CD1c-positive myeloid dendritic cell (primary cell): ENCODE data around the gene THY1.
"Not testable (repeated sequence)": the region's sequence is repeated elsewhere in the genome, so short reads cannot be mapped to it uniquely, and the experiment has no call there.

Experiments
- DNase-seq: peaks from one replicate; pipeline ENCODE4 v3.0.0-alpha.2; 2016; ENCODE audit errors: extremely low spot score

Gene THY1

DNA sequence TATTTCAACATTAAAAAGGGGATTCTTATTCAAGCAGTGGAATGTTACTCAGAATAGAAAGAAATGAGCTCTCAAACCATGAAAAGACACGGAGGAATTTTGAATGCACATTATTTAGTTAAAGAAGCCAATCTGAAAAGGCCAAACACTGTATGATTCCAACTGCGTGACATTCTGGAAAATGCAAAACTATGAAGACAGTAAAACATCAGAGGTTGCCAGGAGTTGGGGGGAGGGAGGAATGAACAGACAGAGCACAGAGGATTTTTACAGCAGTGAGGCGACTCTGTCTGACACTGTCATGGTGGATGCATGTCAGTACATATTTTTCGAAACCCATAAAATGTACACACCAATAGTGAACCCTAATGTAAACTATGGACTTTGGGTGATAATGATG is 22.9 kb upstream of the THY1 start:
- no peak for DNase-seq

DNA sequence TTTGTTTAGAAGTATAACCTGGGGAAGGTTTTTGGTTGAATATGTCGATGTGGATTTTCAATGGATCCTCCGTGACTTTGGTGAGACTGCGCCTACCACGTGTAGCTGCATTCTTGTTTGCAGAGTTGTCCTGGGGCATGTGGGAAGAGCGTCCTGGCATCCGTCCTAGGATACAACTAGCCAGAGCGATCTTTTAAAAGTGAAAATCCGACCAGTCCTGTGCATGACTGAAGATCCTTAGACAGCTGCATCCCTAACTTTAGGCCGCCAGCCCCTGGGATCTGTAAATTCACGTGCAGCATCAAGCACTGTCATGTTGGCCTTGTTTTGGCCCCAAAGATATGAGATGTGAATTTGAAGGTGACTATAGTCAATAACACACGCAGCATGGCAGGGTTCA is 22.4 kb upstream of the THY1 start:
- no peak for DNase-seq

DNA sequence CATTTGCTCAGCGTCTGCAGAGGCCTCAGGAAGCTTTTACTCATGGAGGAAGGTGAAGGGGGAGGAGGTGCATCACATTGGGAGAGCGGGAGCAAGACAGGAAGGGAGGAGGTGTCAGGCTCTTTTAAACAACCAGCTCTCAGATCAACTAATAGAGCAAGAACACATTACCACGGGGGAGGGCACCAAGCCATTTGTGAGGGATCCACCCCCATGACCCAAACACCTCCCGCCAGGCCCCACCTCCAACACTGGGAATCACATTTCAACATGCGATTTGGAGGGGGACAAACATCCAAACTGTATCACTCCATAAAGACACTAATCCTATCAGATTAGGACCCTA is 18.9 kb upstream of the THY1 start:
- DNase-seq = no peak

DNA sequence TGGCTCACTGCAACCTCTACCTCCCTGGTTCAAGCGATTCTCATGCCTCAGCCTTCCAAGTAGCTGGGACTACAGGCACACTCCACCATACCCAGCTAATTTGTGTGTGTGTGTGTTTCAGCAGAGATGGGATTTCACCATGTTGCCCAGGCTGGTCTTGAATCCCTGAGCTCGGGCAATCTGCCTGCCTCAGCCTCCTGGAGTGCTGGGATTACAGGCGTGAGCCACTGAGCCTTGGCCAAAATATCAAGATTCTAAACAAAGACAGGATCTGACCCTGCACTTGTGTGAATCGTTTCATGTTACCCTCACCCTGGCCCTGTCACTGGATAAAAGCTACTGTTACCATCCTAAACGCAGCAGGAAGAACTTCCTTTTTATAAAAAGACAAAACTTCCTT is 15.6 kb upstream of the THY1 start:
- DNase-seq = no peak

DNA sequence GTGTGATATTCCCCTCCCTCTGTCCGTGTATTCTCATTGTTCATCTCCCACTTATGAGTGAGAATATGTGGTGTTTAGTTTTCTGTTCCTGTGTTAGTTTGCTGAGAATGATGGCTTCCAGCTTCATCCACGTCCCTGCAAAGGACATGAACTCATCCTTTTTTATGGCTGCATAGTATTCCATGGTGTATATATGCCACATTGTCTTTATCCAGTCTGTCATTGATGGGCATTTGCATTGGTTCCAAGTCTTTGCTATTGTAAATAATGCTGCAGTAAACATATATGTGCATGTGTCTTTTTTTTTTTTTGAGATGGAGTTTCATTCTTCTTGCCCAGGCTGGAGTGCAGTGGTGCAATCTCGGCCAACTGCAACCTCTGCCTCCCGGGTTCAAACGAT is 14.5 kb upstream of the THY1 start:
- not testable (repeated sequence) for DNase-seq

DNA sequence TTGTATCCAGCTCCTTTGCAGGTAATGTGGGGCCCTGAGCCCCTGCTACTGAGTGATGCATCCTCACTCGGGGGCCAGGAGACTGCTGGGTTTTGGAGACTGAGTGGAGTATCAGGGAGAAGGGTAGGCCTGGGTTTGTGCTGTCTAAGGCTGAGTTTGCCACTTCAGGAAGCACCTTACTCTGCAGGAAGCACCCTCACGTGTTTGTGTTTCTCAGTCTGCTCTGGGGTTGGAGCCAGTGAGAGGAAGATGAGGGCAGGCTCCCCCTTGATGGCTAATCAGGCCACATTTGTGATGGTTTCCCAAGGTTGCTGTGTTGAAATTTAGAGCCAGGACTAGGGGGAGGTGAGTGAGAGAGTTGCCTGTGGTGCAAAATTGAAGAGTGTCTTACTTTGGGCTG is 13.7 kb upstream of the THY1 start:
- no peak for DNase-seq

DNA sequence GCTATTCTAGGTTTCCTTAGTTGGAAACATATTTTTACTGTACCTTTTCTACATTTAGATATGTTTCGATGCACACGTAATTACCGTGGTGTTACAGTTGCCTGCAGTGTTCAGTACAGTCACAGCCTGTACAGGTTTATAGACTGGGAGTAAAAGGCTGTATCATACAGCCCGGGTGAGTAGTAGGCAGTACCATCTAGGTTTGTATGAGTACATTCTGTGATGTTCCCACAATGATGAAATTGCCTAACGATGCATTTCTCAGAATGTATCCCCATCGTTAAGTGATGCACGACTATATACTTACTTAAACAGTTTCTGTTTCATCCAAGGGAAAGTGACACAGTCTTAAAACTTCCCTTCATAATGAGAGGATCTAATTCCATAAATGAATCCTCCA is 13.1 kb upstream of the THY1 start:
- no peak for DNase-seq

DNA sequence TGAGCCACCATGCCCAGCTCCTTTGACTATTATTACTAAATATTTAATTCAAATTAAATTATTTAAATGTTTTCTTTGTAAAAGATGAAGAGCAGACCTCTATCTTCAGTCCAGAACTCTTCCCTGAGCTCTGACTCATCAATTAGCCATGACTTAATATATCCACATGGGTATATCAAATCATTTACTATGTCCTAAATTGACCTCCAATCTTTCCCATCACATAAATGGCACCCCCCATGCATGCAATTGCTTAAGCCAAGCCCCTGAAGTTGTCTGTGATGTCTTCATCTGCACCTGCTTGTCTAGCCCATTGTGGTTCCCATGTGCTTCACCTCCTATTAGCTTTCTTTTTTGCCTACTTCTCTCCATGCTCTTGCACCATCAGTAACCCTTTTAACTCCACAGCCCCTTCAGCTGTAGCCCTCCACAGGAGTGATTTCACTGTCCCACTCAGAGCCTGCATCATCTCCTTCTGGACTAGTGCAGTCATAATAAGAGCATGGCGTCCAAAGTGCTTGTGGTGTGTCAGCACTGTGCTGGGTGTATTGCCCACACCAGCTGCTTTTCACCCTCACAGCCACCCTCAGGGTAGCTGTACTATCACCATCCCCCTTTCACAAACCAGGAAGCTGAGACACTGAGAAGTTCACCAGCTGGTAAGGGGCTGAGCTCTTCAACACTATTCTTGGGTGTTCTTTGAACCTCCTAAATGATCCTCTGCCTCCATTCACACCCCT is 11.8 kb upstream of the THY1 start:
- no peak for DNase-seq

DNA sequence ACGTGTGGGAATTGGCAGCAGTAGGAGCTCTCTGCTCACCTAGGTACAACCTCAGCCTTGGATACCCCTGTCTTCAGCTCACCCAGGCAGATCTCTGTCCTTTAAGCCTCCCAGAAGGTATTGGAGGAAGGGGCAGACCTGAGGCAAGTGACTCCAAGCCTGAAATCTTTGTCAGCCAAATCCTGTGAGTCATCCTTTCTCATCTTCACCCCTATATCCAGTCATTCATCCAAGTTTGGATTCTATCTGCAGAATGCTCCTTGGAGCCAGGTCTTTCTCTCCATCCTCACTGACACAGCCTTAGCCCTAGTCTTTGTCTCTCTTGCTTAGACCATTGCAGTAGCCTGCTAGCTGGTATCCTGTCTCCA is 10.4 kb upstream of the THY1 start:
- no peak for DNase-seq

DNA sequence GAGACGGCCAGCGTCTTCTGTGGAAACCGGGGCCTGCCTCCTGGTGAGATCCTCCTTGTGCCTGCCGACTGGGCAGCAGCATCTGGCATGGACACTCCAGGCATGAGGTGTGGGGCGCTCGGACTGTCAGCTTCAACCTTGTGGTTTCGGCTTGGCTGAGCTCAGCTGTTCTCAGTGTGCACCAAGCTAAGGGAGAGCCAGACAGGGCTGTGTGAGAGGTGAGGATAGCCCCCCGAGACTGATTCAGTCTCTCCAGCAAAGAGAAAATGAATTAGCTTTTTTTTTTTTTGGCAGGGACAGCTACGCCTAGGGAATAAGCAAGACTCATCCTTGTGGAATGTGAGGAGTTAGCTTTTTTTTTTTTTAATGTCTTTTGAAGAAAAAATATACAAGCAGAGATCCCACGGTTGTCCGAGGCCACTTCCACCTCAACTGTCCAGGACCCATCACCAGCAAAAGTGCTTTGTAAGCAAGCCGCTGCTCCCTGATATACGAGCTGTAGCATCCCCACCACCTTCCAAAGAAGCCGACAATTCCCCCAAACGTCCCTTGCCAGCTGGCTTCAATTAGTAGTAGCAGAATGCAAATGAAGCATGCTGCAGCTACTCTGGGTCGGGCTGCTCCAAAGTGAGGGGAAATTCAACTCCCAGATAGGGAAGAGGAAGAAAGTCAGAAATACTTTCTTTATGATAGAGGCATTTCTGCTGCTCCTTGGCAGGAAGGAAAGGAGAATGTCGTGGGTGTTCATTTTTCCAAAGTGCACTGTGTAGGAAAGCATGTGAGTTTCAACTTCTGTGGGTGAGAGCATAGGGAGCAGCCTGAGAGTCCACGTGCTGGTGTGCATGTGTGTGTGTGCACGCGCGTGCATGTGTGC is 9.7 kb upstream of the THY1 start:
- DNase-seq = no peak

DNA sequence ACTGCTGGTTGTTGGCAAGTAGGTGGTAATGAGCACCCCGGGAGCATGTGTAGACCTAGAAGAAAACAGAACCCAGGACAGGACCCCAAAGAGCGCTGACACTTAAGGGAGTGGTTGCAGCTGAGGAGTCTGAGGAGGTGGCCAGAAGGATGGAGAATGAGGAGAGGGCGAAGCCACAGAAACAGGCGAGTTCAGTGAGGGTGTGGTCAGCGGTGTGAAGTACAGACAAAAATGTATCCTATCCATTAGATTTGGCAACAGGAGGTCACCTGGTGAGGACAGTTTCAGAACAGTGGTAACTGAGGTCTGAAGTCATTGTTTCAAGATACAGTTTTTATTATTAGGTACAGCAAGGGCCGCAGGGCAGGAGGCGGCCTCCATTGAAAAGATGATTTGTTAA is 8.6 kb upstream of the THY1 start:
- DNase-seq = no peak

DNA sequence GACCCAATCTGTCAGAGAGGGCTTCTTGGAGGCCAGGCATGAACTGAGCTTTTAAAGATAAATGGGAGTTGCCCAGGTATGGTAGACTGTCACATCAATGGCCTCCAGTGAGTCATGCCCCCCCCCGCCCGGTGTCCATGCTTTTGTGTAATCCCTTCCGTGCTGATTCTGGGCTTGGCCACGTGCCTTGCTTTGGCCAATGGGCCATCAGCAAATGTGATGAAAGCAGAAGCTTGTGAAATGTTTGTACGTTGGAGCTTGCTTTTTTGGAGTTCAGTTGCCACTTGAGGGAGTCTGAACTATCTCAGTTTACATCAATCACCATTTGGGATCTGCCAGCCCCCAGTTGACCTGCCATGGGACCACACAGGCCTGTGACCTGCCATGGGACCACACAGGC is 4.3 kb upstream of the THY1 start:
- no peak for DNase-seq

DNA sequence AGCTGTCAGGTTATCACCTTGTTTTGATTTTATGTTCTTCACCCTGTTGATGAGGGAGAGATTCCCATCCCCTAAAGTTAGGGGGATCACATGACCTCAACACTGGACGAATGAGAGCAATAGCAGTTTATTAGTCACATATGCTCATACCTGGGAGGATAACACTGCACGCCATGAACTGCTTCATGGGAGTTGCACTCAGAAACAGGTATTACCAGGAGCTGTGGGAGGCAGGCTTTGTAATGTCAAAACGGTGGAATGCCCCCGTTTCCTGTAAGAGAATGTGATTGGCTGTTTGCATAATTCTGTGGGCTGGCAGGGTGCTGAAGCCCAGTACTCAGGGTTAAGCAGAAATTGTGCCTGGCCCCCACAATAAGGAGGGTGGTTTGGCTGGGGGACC is 3.2 kb upstream of the THY1 start:
- DNase-seq = no peak

DNA sequence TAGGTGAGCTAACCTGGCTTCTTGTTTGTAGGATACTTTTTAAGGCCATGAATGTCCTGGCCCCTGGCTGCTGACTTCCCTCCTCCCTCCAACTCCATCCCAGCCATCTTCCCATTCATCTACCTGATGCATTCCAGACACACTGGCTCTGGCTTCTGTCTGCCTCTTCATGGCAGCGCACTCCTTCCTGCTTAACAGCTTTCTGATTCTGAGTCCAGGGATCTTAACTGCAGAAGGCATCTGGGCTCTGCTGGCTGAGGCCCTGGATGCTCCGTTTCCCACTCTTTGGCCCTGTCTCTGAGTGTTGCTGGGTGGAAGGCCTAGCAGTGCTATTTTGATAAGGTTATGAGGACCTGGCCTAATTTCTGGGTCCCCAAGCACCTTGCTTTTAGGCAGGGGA is 1.8 kb upstream of the THY1 start:
- no peak for DNase-seq

DNA sequence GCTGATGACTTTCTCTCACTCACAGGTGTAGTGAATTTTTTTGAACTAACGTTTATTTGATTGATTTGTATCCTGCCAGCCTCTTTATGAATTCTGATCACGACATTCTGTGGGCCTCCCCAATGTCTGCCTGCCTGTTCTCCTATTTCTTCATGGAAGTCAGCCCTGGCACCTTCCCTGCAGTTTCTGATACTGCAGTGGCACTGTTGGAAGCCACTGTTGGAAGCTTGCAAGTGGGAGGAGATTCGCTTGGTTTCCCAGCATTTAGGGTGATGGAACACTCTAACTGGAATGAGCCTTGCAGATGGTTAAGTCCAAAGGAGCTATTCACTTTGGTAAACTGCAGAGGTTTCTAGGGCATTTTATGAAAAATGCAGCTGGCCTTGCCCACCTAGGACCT is 1.3 kb upstream of the THY1 start:
- DNase-seq = no peak

DNA sequence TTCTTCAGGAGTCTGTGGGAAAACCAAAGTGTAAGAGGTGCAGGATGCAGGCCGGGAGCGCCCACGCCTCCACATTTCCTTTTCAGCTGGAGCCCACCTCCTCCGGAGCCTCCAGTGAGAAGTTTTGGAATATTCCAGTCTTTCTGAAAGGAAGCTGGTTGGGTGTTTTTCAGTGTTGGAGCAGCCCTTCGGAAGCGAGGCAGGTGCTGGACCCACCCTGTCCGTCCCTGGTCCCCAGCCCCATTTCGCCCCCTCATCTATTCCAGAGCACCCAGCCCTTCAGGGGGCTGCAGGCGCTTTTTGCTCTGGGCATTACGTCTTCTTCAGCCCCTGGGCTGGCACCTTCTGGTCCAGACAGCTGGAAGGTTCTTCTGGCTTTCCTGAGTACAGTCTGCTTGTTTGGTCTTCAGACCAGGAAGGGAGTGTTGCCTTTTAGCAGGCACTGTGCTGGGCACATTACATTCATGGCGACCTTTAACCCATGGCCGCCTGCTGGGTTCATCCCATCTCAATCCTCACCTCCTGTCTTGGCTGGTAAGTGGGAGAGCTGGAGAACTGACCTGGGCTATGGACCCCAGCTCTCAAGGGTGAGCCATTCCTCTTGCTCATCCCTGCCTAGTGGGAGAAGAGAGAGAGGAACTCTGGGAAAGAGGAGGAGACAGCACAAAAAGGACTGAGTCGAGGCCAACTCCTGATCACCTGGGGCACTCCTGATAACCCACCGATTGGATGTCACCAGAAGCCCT is 710 bp upstream of the THY1 start:
- DNase-seq = no peak

DNA sequence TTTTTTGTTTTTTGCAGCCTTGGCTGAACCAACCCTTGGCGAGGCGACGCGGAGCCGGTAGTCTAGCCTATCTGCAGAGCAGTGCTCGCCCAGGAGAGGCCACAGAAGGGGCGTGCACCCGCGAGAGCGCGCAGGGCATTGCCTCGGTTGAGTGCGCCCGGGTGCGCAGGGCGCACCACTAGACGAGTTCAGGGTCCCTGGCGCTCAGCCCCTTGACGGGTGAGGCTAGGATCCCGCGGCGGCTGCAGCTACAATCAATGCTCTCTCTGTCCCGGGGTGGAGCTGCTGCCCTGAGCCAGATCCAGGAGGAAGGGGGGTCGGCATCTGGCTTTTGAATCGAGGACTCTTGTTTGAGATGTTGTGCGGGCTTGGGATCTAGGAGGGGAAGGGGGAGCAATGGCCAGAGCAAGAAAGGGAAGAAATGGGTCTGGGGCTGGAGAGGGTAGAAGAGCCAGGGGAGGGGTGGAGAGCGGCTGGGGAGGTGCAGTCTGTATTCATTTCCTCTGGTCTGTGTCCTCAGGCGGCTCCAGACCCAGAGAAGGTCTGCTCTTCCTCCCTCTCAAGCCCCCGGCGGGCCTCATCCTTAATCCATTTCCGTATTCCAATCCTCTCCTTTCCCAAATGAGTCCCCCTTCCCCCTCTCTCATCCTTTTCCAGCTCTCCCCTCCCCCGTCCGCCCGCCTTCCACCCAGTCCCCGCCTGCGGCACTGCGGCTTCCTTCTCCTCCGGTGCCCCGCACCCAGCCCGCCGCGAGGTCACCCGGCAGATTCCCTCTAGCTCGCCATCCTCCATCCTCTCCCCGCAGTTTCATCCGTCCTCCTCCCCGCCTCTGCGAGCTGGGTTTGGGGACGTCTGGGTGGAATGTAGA is 797 bp downstream of the THY1 start:
- DNase-seq = no peak

DNA sequence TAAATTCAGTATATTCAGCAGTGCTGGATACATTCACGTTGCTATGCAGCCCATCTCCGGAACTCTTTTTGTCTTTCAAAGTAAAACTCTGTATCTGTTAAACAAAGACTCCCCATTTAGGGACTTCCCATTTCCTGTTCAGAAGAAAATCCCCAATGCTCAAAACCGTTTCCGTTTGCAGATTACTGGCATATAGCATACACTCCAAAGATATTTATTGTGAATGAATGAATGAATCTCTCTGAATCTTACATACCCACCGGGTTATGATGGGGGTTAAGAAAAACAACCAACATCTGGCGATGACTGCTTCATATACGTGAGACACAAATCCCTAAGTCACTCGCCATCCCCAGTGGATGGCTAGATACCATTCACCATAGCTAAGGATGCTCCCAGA is 1.6 kb downstream of the THY1 start:
- no peak for DNase-seq

DNA sequence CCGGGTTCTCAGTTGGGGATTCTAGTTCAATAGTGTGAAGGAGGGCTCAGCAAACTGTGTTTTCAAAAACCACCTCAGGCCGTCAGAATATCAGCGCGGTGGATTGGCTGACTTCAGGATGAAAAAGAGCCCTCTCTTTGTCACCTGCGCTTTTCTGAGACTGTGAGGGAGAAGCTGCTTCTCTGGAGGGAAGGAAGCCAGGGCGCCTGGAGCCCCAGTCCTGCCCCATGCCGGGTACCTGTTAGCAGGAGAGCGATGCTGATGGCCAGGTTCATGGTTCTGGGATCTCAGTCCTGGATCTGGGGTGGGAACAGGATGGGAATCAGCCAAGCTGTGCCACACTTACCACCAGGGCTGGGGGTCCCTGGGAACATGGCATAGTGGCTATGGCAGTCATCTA is 2.3 kb downstream of the THY1 start:
- DNase-seq = no peak

DNA sequence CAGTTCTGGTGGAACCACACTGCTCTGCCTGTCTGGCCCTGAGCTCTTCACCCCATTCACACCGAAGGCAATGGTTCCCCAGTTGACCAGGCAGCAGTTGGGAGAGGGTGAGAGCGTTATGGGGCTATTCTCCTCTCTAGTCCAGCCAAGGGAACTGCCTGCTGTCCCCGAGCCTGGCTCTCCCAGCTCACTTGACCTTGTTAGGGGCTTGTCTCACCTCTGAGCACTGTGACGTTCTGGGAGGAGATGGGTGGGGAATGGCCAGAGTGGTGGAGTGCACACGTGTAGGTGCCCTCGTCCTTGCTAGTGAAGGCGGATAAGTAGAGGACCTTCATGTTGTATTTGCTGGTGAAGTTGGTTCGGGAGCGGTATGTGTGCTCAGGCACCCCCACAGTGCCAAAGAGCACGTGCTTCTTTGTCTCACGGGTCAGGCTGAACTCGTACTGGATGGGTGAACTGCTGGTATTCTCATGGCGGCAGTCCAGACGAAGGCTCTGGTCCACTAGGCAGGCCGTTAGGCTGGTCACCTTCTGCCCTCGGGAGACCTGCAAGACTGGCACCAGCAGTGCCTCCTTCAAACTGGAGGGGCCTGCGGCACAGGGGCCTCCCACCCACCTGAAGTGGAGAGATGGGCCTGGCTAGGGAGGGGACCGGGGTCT is 3.0 kb downstream of the THY1 start:
- no peak for DNase-seq

DNA sequence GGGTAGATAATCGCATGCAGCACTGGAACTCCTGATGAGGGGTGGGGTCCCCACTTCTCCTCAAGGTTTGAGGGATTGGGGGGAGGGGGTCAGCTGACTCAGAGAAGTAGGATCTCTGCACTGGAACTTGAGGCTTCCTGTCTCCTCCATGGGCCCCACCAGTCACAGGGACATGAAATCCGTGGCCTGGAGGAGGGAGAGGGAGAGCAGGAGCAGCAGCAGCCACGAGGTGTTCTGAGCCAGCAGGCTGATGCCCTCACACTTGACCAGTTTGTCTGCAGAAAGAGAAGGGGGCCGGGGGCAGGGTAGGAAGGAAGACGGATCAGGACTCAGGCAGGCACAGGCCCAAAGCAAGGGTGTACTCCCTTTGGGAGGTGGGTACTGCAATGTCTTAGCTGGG is 3.7 kb downstream of the THY1 start:
- no peak for DNase-seq
